ENCODE results near the gene RAD51D.

DNA sequence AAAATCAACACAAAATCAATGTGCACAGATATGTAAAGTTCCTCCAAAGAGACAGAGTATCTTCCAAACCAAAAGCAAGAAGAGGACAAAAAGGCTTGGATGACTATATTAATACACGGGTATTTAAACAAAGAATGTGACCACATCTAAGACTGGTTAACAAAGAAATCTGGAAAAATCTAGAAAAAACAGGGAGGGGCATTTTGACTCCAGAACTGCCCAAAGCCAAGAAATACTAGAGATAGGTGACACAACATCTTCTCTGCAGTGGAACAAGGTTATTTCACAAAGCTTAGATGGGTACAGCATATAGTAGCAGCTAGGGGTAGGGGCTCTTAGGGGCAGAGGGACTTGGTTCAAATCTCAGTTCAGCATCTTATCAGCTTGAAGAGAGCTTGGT is 66.5 kb downstream of the RAD51D start:
- TF ChIP-seq RARB (CRISPR knock-in tag; IDR thresholded peaks at IDR 0.05) (no peak), CSDC2 (CRISPR knock-in tag; IDR thresholded peaks at IDR 0.05) (no peak), ARNTL (CRISPR knock-in tag; IDR thresholded peaks at IDR 0.05; ENCODE audit: borderline replicate concordance, low read depth) (no peak), PATZ1 (CRISPR knock-in tag; IDR thresholded peaks at IDR 0.05; ENCODE audit: borderline replicate concordance) (no peak), TCF4 (CRISPR knock-in tag; IDR thresholded peaks at IDR 0.05; ENCODE audit: borderline replicate concordance) (no peak), ZNF70 (CRISPR knock-in tag; IDR thresholded peaks at IDR 0.05) (no peak), ESRRG (CRISPR knock-in tag; IDR thresholded peaks at IDR 0.05) (no peak), ZNF8 (CRISPR knock-in tag; IDR thresholded peaks at IDR 0.05) (no peak), ZFP30 (CRISPR knock-in tag; IDR thresholded peaks at IDR 0.05) (no peak), ZNF565 (CRISPR knock-in tag; conservative IDR thresholded peaks at IDR 0.05; ENCODE audit: low read depth) (no peak), OSR1 (CRISPR knock-in tag; IDR thresholded peaks at IDR 0.05) (no peak), PPARA (CRISPR knock-in tag; IDR thresholded peaks at IDR 0.05; ENCODE audit: borderline replicate concordance) (no peak), ZC3H10 (CRISPR knock-in tag; IDR thresholded peaks at IDR 0.05) (no peak)
- TF ChIP-seq, protein P1, sequence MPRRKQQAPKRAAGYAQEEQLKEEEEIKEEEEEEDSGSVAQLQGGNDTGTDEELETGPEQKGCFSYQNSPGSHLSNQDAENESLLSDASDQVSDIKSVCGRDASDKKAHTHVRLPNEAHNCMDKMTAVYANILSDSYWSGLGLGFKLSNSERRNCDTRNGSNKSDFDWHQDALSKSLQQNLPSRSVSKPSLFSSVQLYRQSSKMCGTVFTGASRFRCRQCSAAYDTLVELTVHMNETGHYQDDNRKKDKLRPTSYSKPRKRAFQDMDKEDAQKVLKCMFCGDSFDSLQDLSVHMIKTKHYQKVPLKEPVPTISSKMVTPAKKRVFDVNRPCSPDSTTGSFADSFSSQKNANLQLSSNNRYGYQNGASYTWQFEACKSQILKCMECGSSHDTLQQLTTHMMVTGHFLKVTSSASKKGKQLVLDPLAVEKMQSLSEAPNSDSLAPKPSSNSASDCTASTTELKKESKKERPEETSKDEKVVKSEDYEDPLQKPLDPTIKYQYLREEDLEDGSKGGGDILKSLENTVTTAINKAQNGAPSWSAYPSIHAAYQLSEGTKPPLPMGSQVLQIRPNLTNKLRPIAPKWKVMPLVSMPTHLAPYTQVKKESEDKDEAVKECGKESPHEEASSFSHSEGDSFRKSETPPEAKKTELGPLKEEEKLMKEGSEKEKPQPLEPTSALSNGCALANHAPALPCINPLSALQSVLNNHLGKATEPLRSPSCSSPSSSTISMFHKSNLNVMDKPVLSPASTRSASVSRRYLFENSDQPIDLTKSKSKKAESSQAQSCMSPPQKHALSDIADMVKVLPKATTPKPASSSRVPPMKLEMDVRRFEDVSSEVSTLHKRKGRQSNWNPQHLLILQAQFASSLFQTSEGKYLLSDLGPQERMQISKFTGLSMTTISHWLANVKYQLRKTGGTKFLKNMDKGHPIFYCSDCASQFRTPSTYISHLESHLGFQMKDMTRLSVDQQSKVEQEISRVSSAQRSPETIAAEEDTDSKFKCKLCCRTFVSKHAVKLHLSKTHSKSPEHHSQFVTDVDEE (CRISPR knock-in tag; IDR thresholded peaks at IDR 0.05), result no peak
